Adrenal gland (tissue), 12 donors: Measurements from ENCODE around the gene MAN1A1. TPM values are rescaled to one million over a fixed set of nuclear protein-coding genes. Genes with fewer than 3 reads are reported as not detected.

Source experiments
- DNase-seq, 7 donors: peaks; one replicate each; pipeline ENCODE4 v3.0.0-alpha.2; 2019 to 2020
- H3K27ac ChIP-seq, 5 donors: fragments of 200-600 bp; sonication (generic) in 4 of 5; 1 replicate in 3 of 5; 2 replicates in 2 of 5; pipeline versions ENCODE4 v1.5.1 to v1.8.0; 2016 to 2020; ENCODE audit warnings: mild to moderate bottlenecking in 1 of 5
- H3K27me3 ChIP-seq: fragments of 200-600 bp; 2 replicates; pipeline ENCODE4 v1.8.0; 2021
- H3K36me3 ChIP-seq, 2 donors: fragments of 200-600 bp; replicated peaks in 1 of 2; 1 replicate in 1 of 2; 2 replicates in 1 of 2; pipeline versions ENCODE4 v1.5.1 to v1.8.0; 2018 to 2022
- H3K4me1 ChIP-seq, 2 donors: fragments of 200-600 bp; replicated peaks in 1 of 2; 1 replicate in 1 of 2; 2 replicates in 1 of 2; pipeline versions ENCODE4 v1.5.1 to v1.8.0; 2018 to 2021
- H3K4me3 ChIP-seq, 4 donors: fragments of 200-600 bp; sonication (generic) in 3 of 4; one replicate each; pipeline ENCODE4 v1.5.1; 2016 to 2018
- H3K9me3 ChIP-seq, 3 donors: fragments of 200-600 bp; sonication (generic) in 1 of 3; replicated peaks in 1 of 3; 1 replicate in 2 of 3; 2 replicates in 1 of 3; pipeline versions ENCODE4 v1.5.1 to v1.8.0; 2016 to 2021
- CTCF ChIP-seq, 6 experiments: fragments of 450-650 bp in 4 of 6; fragments of 200-600 bp in 2 of 6; sonication (generic) in 1 of 6; IDR thresholded peaks; 1 replicate in 5 of 6; 2 replicates in 1 of 6; pipeline versions ENCODE4 v1.5.1 to v1.8.0; 2016 to 2021; ENCODE audit warnings: antibody characterized with exemption in 6 of 6, mild to moderate bottlenecking in 2 of 6, moderate library complexity in 1 of 6
- POLR2A ChIP-seq, 2 donors: fragments of 450-650 bp; IDR thresholded peaks; one replicate each; pipeline ENCODE4 v1.6.1; 2017; ENCODE audit warnings: antibody characterized with exemption in 2 of 2, mild to moderate bottlenecking in 2 of 2, moderate library complexity in 1 of 2
- WGBS, 4 donors: extraction: QIAGEN DNeasy Blood & Tissue Kit in 2 of 4; methylation state at CpG; one replicate each; pipeline versions ENCODE4 v1.1.5 to v1.1.7; 2013 to 2017; 5-methylcytosine and 5-hydroxymethylcytosine counted together
- intact Hi-C, 2 donors: fragments of 100-400 bp; cut with DNase I; formaldehyde crosslinking; loops; one replicate each; pipeline versions ENCODE4 v1.14.1 to v1.15.0; 2022 to 2023
- polyA plus RNA-seq, 3 donors: library from polyadenylated mRNA; stranded (reverse); fragments of 200-250 nt in 2 of 3; fragments of 350-450 nt in 1 of 3; fragmentation: Illumina TruSeq in 1 of 3; extraction: RNeasy Lipid Tissue Mini Kit (QIAGEN cat#74804) in 1 of 3; gene quantifications; one replicate each; pipeline ENCODE4 v1.2.3, GENCODE V29; 2013 to 2014
- total RNA-seq, 9 donors: library from RNA; depleted of rRNA in 4 of 9; stranded (reverse); fragments of >200 nt in 4 of 9; fragments of 120-200 nt in 1 of 9; fragmentation: NEBNext Ultra II Directional in 1 of 9; extraction: Animal tissue kit (Norgen Biotek cat#: 25700) in 1 of 9; gene quantifications; one replicate each; pipeline versions ENCODE4 v1.1.0 to v1.2.4, GENCODE V29; 2013 to 2023
- donor health status: healthy with polysubstance abuse.
- donor health status: Bipolar disorder and iron deficiency.
- donor health status: DM: yes; HTN: yes; CAD: no.
- donor health status: DM: no; HTN: no; CAD: no.
- donor health status: DM: no; HTN: no; CAD: no.
- donor health status: DM: yes; HTN: yes; CAD: no.

MAN1A1 gene
- total and polyA plus RNA-seq, 12 donors, result 11.1 to 178 (median 108) TPM

- WGBS, 4 donors, result 76 to 92% (median 82%) methylated on average over 8 of the region's 8 CpGs
- Histone ChIP-seq H3K4me3 (no peak overlapping the region), H3K36me3 (peaks cover 0 to 3% of the 10 kb centered on the region in 2 donors), H3K9me3 (no peaks in the 10 kb centered on the region), H3K27ac (no peak overlapping the region), H3K4me1 (peaks cover 3 to 59% of the 10 kb centered on the region in 2 donors), H3K27me3 (no peaks in the 10 kb centered on the region)
- intact Hi-C loops, result no loop called here
- DNase-seq, result no peak
- TF ChIP-seq POLR2A (IDR thresholded peaks at IDR 0.05) (no peak), CTCF (IDR thresholded peaks at IDR 0.05) (no peak)
Observed at GRCh38 chr6:119311514-119312142, 37.9 kb downstream of the MAN1A1 start.

DNA sequence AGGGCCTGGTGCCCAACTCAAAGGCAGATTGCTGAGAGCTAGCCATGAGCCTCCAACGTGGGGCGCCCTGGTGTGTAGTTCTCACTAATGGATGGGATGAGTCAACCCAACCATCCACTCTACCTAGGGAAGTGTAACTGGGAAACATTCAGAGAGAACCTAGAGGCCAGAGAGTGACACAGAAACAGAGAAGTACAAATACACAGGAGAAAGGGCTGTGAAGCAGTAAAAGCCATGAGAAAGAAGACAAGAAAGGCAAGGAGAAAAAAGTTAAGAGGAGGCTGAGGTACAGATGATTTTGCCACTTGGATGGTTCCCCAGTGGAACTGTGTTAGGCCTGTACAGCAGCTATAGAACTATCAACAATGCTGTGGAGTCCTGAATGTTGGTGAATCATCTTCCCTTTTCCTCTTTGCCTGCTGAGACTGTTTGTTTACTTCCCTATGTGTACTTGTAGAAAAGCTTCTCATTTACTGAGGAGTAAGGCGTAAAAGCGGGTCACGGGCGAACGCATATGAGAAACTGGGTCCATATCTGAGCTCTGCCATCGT lies 39.0 kb downstream of the MAN1A1 start:
- Histone ChIP-seq H3K27me3 (no peaks in the 10 kb centered on the region), H3K9me3 (no peaks in the 10 kb centered on the region), H3K27ac (peak overlapping the region in 2 of 5 donors; percentile 1 to 35), H3K4me1 (peaks cover 3 to 55% of the 10 kb centered on the region in 2 donors), H3K36me3 (peaks cover 3 to 9% of the 10 kb centered on the region in 2 donors), H3K4me3 (no peak overlapping the region)
- TF ChIP-seq CTCF (IDR thresholded peaks at IDR 0.05) (no peak), POLR2A (IDR thresholded peaks at IDR 0.05) (no peak)
- 69 to 81% (median 74%) methylated on average over 8 of the region's 8 CpGs for WGBS, 4 donors
- DNase-seq, result peak in 1 of 7 donors; percentile 14
- intact Hi-C loops, result no loop called here

DNA sequence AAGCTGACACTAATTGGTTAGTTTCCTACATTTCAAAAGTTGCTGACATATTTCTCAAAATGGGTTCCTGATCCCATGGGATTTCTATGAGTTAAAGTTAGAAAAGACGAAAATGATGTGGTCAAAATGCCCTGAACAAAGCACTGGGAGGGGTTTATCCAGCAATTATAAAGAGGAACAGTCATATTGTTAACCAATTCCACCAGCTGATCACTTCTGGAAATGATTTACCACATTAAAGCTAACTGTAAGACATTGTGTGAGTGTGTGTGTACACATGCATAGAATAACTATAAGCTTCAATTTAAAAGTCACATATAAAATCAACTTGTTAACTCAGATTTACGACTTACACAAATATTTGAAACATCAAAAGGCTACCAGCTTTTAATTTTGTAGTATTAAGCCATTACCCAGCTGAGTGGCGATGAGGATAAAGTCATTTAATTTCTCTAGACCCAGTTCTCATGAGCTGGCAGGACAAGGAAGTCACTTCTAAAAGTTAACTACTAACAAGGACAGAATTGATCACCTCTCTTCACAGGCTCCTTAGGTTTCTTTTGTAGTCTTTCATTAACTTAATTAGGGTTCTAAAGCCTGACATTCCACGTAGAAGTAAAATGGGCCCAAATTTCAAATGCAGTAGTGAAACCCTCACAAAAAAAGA lies 40.4 kb downstream of the MAN1A1 start:
- no peaks in the 10 kb centered on the region for H3K27me3 ChIP-seq
- intact Hi-C loops, result no loop called here
- H3K9me3 ChIP-seq, result no peaks in the 10 kb centered on the region
- no peak for DNase-seq
- H3K4me1 ChIP-seq, result peaks cover 3 to 42% of the 10 kb centered on the region in 2 donors
- no peak overlapping the region for H3K27ac ChIP-seq
- H3K36me3 ChIP-seq, result peaks cover 3 to 13% of the 10 kb centered on the region in 2 donors
- TF ChIP-seq POLR2A (IDR thresholded peaks at IDR 0.05), result no peak
- TF ChIP-seq CTCF (IDR thresholded peaks at IDR 0.05), result no peak
- 84 to 93% (median 90%) methylated on average over 4 of the region's 4 CpGs for WGBS, 4 donors
- no peak overlapping the region for H3K4me3 ChIP-seq

DNA sequence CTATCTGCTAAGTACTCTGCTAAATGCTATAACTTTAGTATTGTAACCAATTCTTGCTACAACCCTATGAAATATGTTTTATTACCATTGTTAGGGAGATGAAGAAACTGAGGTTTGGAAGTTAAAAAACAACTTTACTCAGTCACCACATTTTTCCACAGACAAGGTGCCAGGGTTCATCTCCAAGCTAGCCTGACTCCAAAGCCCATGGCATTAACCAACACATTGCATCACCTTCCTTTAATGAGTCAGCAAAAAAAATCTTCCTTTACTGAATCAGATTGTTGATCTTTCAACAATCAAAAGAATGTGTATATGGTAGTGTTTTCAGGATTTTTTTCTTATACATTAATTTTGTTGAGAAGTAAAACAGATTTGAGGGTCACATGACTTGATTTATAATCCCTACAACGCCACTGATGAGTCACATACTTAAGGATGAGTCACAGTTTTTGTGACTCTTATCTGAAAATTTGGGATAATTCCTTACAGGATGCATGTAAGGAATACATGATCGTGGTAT lies 41.5 kb downstream of the MAN1A1 start:
- Histone ChIP-seq H3K36me3 (peaks cover 3 to 13% of the 10 kb centered on the region in 2 donors), H3K27ac (peak overlapping the region in 1 of 5 donors; percentile 42), H3K9me3 (no peaks in the 10 kb centered on the region), H3K4me1 (peaks cover 1 to 33% of the 10 kb centered on the region in 2 donors), H3K4me3 (no peak overlapping the region), H3K27me3 (no peaks in the 10 kb centered on the region)
- TF ChIP-seq POLR2A (IDR thresholded peaks at IDR 0.05), result no peak
- TF ChIP-seq CTCF (IDR thresholded peaks at IDR 0.05), result no peak
- intact Hi-C loops, result no loop called here
- DNase-seq, result peak in 2 of 7 donors; percentile 38 to 48
- WGBS, 4 donors, result 20 to 39% (median 35%) methylated on average over 2 of the region's 2 CpGs
